NCI-H2029 treated with DMSO at 0.1 percent for 48 hours (cell line): Measurements from ENCODE around the gene KCNQ1.
A peak's percentile ranks its signal among the peaks of the same experiment; 100 is the strongest.

Experiments used
- DNase-seq: peaks from one replicate; lab custom pipeline; 2025; lab: John Stamatoyannopoulos, UW

KCNQ1 gene

GRCh38 chr11:2409611-2410468 is 35.0 kb upstream of the KCNQ1 start:
- DNase-seq, result no peak

- DNase-seq, result no peak
These were observed 34.2 kb upstream of the KCNQ1 start for GRCh38 chr11:2410616-2411015.

- no peak for DNase-seq
These were observed 33.1 kb upstream of the KCNQ1 start for GRCh38 chr11:2411446-2412305.

- no peak for DNase-seq
These were observed 32.5 kb upstream of the KCNQ1 start for GRCh38 chr11:2412323-2412722.

GRCh38 chr11:2413742-2414579 is 30.8 kb upstream of the KCNQ1 start:
- no peak for DNase-seq

- DNase-seq, result no peak
These were observed 30.2 kb upstream of the KCNQ1 start for GRCh38 chr11:2414616-2415015.

- no peak for DNase-seq
These were observed 29.6 kb upstream of the KCNQ1 start for GRCh38 chr11:2415171-2415570.

- DNase-seq, result no peak
These were observed 29.0 kb upstream of the KCNQ1 start for GRCh38 chr11:2415601-2416380.

- no peak for DNase-seq
These were observed 28.0 kb upstream of the KCNQ1 start for GRCh38 chr11:2416765-2417164.

- no peak for DNase-seq
These were observed 26.7 kb upstream of the KCNQ1 start for GRCh38 chr11:2417856-2418692.

- DNase-seq, result no peak
These were observed 26.0 kb upstream of the KCNQ1 start for GRCh38 chr11:2418693-2419360.

GRCh38 chr11:2419638-2420501 is 24.9 kb upstream of the KCNQ1 start:
- peak; percentile 18 for DNase-seq

GRCh38 chr11:2420502-2421225 is 24.1 kb upstream of the KCNQ1 start:
- DNase-seq, result peak; percentile 40

- no peak for DNase-seq
These were observed 23.4 kb upstream of the KCNQ1 start for GRCh38 chr11:2421226-2421994.

- DNase-seq, result no peak
These were observed 22.8 kb upstream of the KCNQ1 start for GRCh38 chr11:2421996-2422395.

- DNase-seq, result no peak
These were observed 22.2 kb upstream of the KCNQ1 start for GRCh38 chr11:2422461-2423156.
